ENCODE measurements around the gene SMARCA1.

The SMARCA1 gene

DNA sequence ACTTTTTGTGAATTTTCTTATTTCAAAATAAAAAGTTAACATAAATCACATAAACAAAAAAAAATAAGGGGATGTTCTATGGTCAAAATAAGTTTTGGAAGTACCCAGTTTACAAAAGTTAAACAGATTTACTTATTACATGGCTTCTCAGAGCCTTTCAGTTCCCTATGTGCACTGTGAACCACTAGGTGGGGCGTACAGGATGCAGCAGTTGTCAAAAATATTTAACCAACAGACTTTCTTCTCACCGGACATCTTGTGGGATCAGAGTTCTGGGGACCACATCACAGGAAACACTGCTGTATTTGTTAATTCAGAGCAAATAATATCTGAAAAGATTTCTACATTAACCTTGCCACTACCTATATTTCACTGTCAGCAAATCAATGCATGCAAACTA lies 74.1 kb downstream of the SMARCA1 start:
- Histone ChIP-seq H3K27me3 (ENCODE audit: control insufficient read depth, insufficient read depth, low read length) (no peaks in the 10 kb centered on the region), H3K4me3 (ENCODE audit: low read depth, low read length) (no peak overlapping the region), H3K9ac (ENCODE audit: low read depth, low read length) (no peak overlapping the region), H3K36me3 (ENCODE audit: control insufficient read depth, insufficient read depth, low read length) (no peaks in the 10 kb centered on the region), H3K9me3 (ENCODE audit: control insufficient read depth, insufficient read depth, low read length) (no peaks in the 10 kb centered on the region), H3K4me1 (ENCODE audit: control insufficient read depth, insufficient read depth, low read length) (no peaks in the 10 kb centered on the region)

DNA sequence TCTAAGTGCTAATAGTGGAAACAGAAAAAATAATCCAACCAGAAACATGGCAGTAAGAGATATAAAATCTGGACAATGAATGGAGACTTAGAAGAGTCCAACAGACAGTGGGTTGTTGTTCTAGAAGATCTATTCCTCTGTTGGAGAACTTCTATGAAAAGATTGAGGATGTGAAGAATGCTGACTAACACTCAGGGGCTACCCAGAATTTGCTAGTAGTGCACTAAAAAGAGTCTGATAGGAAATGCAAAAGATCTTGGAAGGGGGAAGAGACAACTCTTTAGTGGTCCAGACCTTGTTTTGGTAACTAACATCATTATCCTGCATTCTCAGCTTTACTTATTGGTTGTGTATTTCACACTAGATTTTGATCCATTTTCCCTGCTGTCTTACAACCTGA lies 77.9 kb downstream of the SMARCA1 start:
- no peaks in the 10 kb centered on the region for H3K27me3 ChIP-seq (ENCODE audit: control insufficient read depth, insufficient read depth, low read length)
- no peaks in the 10 kb centered on the region for H3K9me3 ChIP-seq (ENCODE audit: control insufficient read depth, insufficient read depth, low read length)
- H3K4me3 ChIP-seq (ENCODE audit: low read depth, low read length), result no peak overlapping the region

DNA sequence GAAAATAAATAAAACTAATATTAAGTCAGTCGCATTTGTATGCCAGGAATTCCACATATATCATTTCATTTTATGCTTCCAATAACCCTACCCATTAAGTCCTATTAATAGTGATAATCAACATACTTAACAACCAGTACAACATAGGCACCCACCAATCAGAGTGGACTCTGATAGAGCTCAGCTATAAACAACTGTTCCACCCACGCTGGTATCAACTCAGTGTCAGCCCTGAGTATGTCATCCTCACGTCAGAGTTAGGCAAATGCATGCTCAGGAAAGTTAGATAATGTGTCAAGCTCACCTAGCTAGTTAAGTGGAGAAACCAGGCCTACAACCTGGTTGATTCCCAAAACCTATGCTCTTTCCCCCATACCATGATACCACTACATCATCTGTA lies 89.3 kb downstream of the SMARCA1 start:
- Histone ChIP-seq H3K36me3 (ENCODE audit: control insufficient read depth, insufficient read depth, low read length) (no peaks in the 10 kb centered on the region), H3K9ac (ENCODE audit: low read depth, low read length) (no peak overlapping the region), H3K27me3 (ENCODE audit: control insufficient read depth, insufficient read depth, low read length) (no peaks in the 10 kb centered on the region), H3K4me3 (ENCODE audit: low read depth, low read length) (no peak overlapping the region), H3K9me3 (ENCODE audit: control insufficient read depth, insufficient read depth, low read length) (no peaks in the 10 kb centered on the region), H3K4me1 (ENCODE audit: control insufficient read depth, insufficient read depth, low read length) (no peaks in the 10 kb centered on the region)

More for the DNA sequence above, 77.9 kb downstream of the SMARCA1 start:
- Histone ChIP-seq H3K9ac (ENCODE audit: low read depth, low read length) (no peak overlapping the region), H3K4me1 (ENCODE audit: control insufficient read depth, insufficient read depth, low read length) (no peaks in the 10 kb centered on the region), H3K36me3 (ENCODE audit: control insufficient read depth, insufficient read depth, low read length) (no peaks in the 10 kb centered on the region)

DNA sequence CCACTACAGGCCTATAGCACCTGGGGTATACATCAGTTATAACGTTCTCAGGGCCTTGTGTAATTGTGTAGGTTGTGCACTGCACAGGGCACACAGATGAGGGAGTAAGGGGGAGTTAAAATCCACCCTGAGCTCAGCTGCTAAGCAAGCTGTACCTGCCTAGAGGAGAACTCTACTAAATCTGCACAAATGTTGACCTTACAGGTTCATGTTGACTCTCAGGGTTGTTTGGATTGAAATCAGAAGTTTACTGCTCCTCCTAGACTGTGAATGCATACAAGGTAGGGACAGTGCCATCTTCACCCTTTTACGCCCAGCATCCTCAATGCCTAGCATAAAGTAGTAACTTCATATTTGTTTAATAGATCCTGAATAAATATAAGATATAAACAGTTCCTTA lies 89.8 kb downstream of the SMARCA1 start:
- Histone ChIP-seq H3K9ac (ENCODE audit: low read depth, low read length) (no peak overlapping the region), H3K36me3 (ENCODE audit: control insufficient read depth, insufficient read depth, low read length) (no peaks in the 10 kb centered on the region), H3K4me1 (ENCODE audit: control insufficient read depth, insufficient read depth, low read length) (no peaks in the 10 kb centered on the region), H3K9me3 (ENCODE audit: control insufficient read depth, insufficient read depth, low read length) (no peaks in the 10 kb centered on the region), H3K27me3 (ENCODE audit: control insufficient read depth, insufficient read depth, low read length) (no peaks in the 10 kb centered on the region), H3K4me3 (ENCODE audit: low read depth, low read length) (no peak overlapping the region)

DNA sequence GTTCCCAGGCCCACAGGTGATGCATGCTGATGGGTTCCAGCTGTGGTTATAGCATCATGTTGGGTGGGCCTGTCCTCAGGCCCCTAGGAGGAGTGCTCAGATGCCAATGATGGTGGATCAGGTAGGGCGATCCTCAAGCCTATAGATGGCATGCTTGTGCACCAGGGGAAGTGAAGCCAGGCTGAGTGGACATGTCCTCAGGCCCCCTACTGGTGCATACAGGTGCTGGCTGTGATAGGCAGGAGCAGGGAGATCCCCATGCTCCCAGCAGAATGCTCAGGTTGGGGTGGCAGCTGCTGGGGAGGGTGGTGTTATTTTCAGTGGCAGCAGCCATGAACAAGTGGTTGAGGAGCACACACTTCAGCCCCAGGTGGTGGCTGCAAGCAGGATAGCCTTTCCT lies 96.0 kb downstream of the SMARCA1 start:
- Histone ChIP-seq H3K4me3 (ENCODE audit: low read depth, low read length) (no peak overlapping the region), H3K9me3 (ENCODE audit: control insufficient read depth, insufficient read depth, low read length) (no peaks in the 10 kb centered on the region)

DNA sequence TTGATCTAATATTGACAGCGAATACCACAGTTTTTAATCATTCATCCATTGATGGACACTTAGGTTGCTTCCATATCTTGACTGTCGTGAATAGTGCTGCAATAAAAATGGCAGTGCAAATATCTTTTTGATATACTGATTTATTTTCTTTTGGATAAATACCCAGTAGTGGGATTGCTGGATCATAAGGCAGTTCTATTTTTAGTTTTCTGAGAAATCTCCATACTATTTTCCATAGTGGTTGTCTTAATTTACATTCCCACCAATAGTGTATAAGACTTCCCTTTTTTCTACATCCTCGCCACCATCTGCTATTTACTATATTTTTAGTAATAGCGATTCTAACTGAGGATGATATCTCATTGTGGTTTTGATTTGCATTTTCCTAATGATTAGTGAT lies 100.1 kb downstream of the SMARCA1 start:
- H3K27me3 ChIP-seq (ENCODE audit: control insufficient read depth, insufficient read depth, low read length), result no peaks in the 10 kb centered on the region
- H3K4me3 ChIP-seq (ENCODE audit: low read depth, low read length), result no peak overlapping the region
- no peaks in the 10 kb centered on the region for H3K9me3 ChIP-seq (ENCODE audit: control insufficient read depth, insufficient read depth, low read length)
- no peak overlapping the region for H3K9ac ChIP-seq (ENCODE audit: low read depth, low read length)
- no peaks in the 10 kb centered on the region for H3K4me1 ChIP-seq (ENCODE audit: control insufficient read depth, insufficient read depth, low read length)
- H3K36me3 ChIP-seq (ENCODE audit: control insufficient read depth, insufficient read depth, low read length), result no peaks in the 10 kb centered on the region

More for the DNA sequence above, 96.0 kb downstream of the SMARCA1 start:
- H3K27me3 ChIP-seq (ENCODE audit: control insufficient read depth, insufficient read depth, low read length), result no peaks in the 10 kb centered on the region
- H3K36me3 ChIP-seq (ENCODE audit: control insufficient read depth, insufficient read depth, low read length), result no peaks in the 10 kb centered on the region
- no peaks in the 10 kb centered on the region for H3K4me1 ChIP-seq (ENCODE audit: control insufficient read depth, insufficient read depth, low read length)
- no peak overlapping the region for H3K9ac ChIP-seq (ENCODE audit: low read depth, low read length)

DNA sequence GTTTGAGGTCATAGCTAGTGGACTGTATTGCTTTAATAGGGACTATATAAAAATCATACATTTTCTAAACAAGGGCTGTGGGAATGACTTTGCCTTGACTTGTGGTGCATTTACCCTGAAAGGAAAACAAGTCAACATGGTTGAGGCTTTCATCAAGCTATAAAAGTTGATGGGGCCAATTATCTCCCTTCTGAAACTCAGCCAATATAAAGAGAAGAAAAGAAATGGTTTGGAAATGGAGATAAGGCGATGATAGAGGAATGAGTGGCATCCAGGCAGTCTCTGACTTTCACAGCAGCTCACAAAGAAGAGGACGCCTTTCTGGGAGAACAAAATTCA lies 118.7 kb downstream of the SMARCA1 start:
- no peaks in the 10 kb centered on the region for H3K9me3 ChIP-seq (ENCODE audit: control insufficient read depth, insufficient read depth, low read length)

DNA sequence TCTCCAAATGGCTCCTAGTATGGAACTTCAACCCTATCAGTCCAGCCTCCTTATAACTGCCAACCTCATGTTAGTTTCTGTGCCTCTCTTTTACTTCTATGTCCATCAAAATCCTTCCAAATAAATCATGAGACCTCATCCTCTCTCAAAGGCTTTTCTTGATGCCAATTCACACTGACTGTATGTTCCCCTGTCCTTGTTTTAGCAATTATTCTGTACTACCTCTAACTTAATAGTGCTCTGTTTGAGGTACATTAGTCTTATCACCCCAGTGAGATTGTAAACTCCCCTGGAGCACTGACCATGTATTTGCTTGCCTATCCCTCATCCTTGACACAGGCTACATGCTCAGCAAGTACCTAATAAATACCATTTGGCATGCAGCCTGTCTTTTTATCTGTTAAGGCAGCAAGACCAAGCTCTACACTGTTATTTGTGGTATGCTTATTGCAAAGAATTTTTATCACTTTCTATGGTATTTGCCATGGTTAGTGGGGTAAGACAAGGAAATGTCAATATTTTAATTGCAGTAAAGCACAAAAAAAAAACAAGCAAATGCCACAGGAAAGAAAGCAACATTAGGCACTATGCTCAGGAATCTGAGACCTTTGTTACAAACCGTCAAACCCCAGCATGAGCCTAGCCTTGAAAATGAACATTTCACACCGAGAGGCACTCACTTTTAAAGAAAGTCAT lies 119.2 kb downstream of the SMARCA1 start:
- H3K9ac ChIP-seq (ENCODE audit: low read depth, low read length), result no peak overlapping the region
- no peaks in the 10 kb centered on the region for H3K36me3 ChIP-seq (ENCODE audit: control insufficient read depth, insufficient read depth, low read length)
- no peak overlapping the region for H3K4me3 ChIP-seq (ENCODE audit: low read depth, low read length)
- H3K4me1 ChIP-seq (ENCODE audit: control insufficient read depth, insufficient read depth, low read length), result peaks cover 7% of the 10 kb centered on the region
- no peaks in the 10 kb centered on the region for H3K27me3 ChIP-seq (ENCODE audit: control insufficient read depth, insufficient read depth, low read length)
- no peaks in the 10 kb centered on the region for H3K9me3 ChIP-seq (ENCODE audit: control insufficient read depth, insufficient read depth, low read length)

More for the DNA sequence above, 118.7 kb downstream of the SMARCA1 start:
- Histone ChIP-seq H3K4me1 (ENCODE audit: control insufficient read depth, insufficient read depth, low read length) (peaks cover 7% of the 10 kb centered on the region), H3K9ac (ENCODE audit: low read depth, low read length) (no peak overlapping the region), H3K27me3 (ENCODE audit: control insufficient read depth, insufficient read depth, low read length) (no peaks in the 10 kb centered on the region), H3K36me3 (ENCODE audit: control insufficient read depth, insufficient read depth, low read length) (no peaks in the 10 kb centered on the region), H3K4me3 (ENCODE audit: low read depth, low read length) (no peak overlapping the region)
